Gastroesophageal sphincter (tissue), 4 donors: ENCODE data around the gene EMILIN2. TPM values are rescaled to one million over a fixed set of nuclear protein-coding genes. Genes with fewer than 3 reads are reported as not detected.

ENCODE experiments used
- ATAC-seq: fragments of 150-250 bp; one replicate; pipeline ENCODE4 v1.9.1; 2016; ENCODE audit warnings: mild to moderate bottlenecking, moderate library complexity
- H3K27ac ChIP-seq, 4 donors: fragments of 200-600 bp; sonication (generic) in 3 of 4; 1 replicate in 3 of 4; 2 replicates in 1 of 4; pipeline ENCODE4 v1.5.1; 2016 to 2019
- H3K27me3 ChIP-seq: fragments of 200-600 bp; sonication (generic); one replicate; pipeline ENCODE4 v1.5.1; 2019
- H3K36me3 ChIP-seq, 2 donors: fragments of 200-600 bp; sonication (generic); one replicate each; pipeline ENCODE4 v1.5.1; 2019; ENCODE audit warnings: control low read depth in 1 of 2
- H3K4me1 ChIP-seq, 3 donors: fragments of 200-600 bp; sonication (generic); 1 replicate in 2 of 3; 2 replicates in 1 of 3; pipeline ENCODE4 v1.5.1; 2016 to 2019; ENCODE audit warnings: control low read depth in 2 of 3
- H3K4me3 ChIP-seq, 2 donors: fragments of 200-600 bp; sonication (generic); one replicate each; pipeline ENCODE4 v1.5.1; 2019; ENCODE audit warnings: mild to moderate bottlenecking in 1 of 2, moderate library complexity in 1 of 2
- H3K9me3 ChIP-seq, 3 donors: fragments of 200-600 bp; sonication (generic); one replicate each; pipeline ENCODE4 v1.5.1; 2017 to 2019; ENCODE audit warnings: control low read depth in 2 of 3
- CTCF ChIP-seq, 4 experiments: fragments of 200-600 bp in 2 of 4; fragments of 450-650 bp in 2 of 4; sonication (generic) in 1 of 4; IDR thresholded peaks; one replicate each; pipeline ENCODE4 v1.5.1; 2017 to 2019; ENCODE audit warnings: antibody characterized with exemption in 4 of 4, mild to moderate bottlenecking in 2 of 4, moderate library complexity in 2 of 4
- EP300 ChIP-seq: sonication (generic); formaldehyde crosslinking; IDR thresholded peaks from one replicate; pipeline ENCODE4 v1.6.1; 2017; ENCODE audit warnings: antibody characterized with exemption, mild to moderate bottlenecking
- POLR2A ChIP-seq, 2 donors: fragments of 450-650 bp; IDR thresholded peaks; one replicate each; pipeline ENCODE4 v1.6.1; 2017; ENCODE audit warnings: antibody characterized with exemption in 2 of 2, mild to moderate bottlenecking in 2 of 2, moderate library complexity in 1 of 2
- POLR2AphosphoS5 ChIP-seq: sonication (generic); formaldehyde crosslinking; IDR thresholded peaks from one replicate; pipeline ENCODE4 v1.6.1; 2017; ENCODE audit warnings: antibody characterized with exemption
- WGBS, 2 donors: methylation state at CpG; one replicate each; pipeline ENCODE4 v1.1.5; 2018; ENCODE audit warnings: low coverage in 1 of 2; 5-methylcytosine and 5-hydroxymethylcytosine counted together
- total RNA-seq, 4 donors: library from RNA; depleted of rRNA; stranded (reverse); fragments of >200 nt; gene quantifications; one replicate each; pipeline ENCODE4 v1.1.0, GENCODE V29; 2016

The EMILIN2 gene
- total RNA-seq, 4 donors from 2014 or later, result 11.2 to 20.9 (median 17.0) TPM

DNA sequence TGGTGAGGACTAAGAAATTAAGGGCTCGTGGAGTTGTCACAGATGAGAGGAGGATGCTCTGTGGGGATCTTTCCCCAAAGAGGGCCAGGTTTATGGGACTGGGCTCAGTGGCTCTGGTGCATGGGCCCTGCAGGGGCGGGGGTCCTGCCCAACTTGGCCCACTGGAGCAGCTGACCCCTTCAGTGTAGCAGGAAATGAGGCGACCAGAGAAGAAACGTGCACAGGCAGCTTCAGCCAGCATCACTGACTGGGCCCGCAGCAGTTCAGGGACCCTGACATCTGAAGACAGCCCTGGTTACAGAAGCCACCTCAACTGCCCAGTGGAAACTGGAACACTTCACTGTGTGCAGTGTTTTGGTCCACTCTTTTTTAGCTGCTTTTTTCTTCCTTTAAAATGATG is 72.8 kb downstream of the EMILIN2 start:
- Histone ChIP-seq H3K9me3 (no peaks in the 10 kb centered on the region), H3K27ac (no peak overlapping the region), H3K27me3 (no peaks in the 10 kb centered on the region), H3K4me3 (no peak overlapping the region), H3K36me3 (peaks cover 0 to 94% of the 10 kb centered on the region in 2 donors), H3K4me1 (peaks cover 0 to 21% (median 0%) of the 10 kb centered on the region in 3 donors)
- no peak for TF ChIP-seq POLR2A (IDR thresholded peaks at IDR 0.05)
- no peak for TF ChIP-seq EP300
- no peak for TF ChIP-seq POLR2AphosphoS5
- TF ChIP-seq CTCF (IDR thresholded peaks at IDR 0.05), result no peak
- WGBS, 2 donors, result no CpG with 5 or more reads among the region's 5 CpGs
- ATAC-seq, result no peak

- Histone ChIP-seq H3K27ac (no peak overlapping the region), H3K4me1 (peaks cover 0 to 21% (median 0%) of the 10 kb centered on the region in 3 donors), H3K4me3 (no peak overlapping the region), H3K27me3 (no peaks in the 10 kb centered on the region), H3K36me3 (peaks cover 0 to 94% of the 10 kb centered on the region in 2 donors), H3K9me3 (no peaks in the 10 kb centered on the region)
- ATAC-seq, result no peak
- TF ChIP-seq EP300 (no peak), POLR2A (IDR thresholded peaks at IDR 0.05) (no peak), CTCF (IDR thresholded peaks at IDR 0.05) (no peak), POLR2AphosphoS5 (no peak)
- 90% methylated on average over 2 of the region's 11 CpGs; no CpG with 5 or more reads in 1 of the 2 donors for WGBS, 2 donors
Measured at GRCh38 chr18:2920027-2920426, 73.2 kb downstream of the EMILIN2 start.

DNA sequence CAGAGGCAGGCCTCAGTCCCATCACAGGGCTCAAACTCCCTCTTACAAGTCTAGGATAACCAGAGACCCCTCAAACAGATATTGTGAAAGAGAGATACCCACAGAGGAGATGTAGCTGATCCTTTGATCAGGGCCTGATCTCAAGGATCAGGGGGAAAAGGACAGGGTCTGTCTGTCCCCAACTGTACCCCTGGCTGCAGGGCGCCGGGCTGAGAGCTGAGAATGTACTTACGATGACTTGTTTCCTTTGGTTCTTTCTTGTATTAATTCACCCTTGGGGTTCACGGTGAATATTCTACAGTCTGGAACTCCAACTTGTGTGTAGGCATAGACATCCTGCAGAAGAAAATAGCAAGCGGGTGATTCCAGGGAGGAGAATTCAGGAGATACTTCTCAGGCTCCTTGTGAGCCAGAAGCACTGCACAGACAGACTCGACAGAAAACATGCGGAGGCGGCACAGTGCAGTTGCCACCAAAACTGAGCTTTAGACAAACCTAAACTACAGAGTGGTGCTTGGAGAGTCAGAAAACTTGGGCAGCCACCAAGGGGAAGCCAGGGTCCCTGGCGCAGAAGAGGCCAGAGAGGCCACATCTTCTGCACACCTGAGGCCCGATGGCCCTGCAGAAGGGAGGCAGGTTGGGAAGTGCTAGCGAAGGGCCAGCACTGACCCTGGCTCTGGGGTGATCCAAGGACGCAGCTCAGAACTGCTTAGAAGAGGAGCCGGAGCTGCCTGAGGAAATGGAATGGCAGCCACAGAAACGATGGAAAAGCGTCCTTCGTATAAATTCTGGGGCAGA is 73.9 kb downstream of the EMILIN2 start:
- peaks cover 0 to 21% (median 0%) of the 10 kb centered on the region in 3 donors for H3K4me1 ChIP-seq
- peaks cover 0 to 94% of the 10 kb centered on the region in 2 donors for H3K36me3 ChIP-seq
- H3K4me3 ChIP-seq, result no peak overlapping the region
- WGBS, 2 donors, result 82% methylated on average over 11 of the region's 16 CpGs; no CpG with 5 or more reads in 1 of the 2 donors
- no peak overlapping the region for H3K27ac ChIP-seq
- ATAC-seq, result no peak
- TF ChIP-seq CTCF (IDR thresholded peaks at IDR 0.05), result no peak
- TF ChIP-seq POLR2AphosphoS5, result no peak
- TF ChIP-seq EP300, result no peak
- no peak for TF ChIP-seq POLR2A (IDR thresholded peaks at IDR 0.05)
- H3K9me3 ChIP-seq, result no peaks in the 10 kb centered on the region
- H3K27me3 ChIP-seq, result no peaks in the 10 kb centered on the region

DNA sequence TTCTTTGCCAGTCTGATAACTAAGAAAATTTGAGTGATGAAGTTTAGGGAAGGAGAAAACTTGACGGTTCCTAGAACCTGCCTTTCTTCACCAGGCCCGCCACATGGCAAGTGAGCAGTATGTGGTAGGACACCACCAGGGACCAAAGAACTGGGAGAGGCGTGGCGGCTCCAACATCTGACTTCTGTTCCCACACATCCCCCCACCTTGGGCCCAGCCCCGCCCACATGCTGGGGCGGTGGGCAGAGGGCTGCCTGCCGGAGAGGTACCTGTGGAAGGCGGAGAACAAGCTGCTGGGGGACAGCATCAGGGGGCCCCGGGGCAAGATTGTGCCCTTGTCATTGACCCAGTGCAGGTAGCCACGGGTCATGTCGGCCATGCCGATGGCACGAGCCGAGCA is 75.0 kb downstream of the EMILIN2 start:
- WGBS, 2 donors, result 76 to 96% methylated on average over 3 of the region's 14 CpGs
- Histone ChIP-seq H3K9me3 (no peaks in the 10 kb centered on the region), H3K36me3 (peaks cover 0 to 95% of the 10 kb centered on the region in 2 donors), H3K4me3 (no peak overlapping the region), H3K4me1 (peaks cover 0 to 13% (median 0%) of the 10 kb centered on the region in 3 donors), H3K27me3 (no peaks in the 10 kb centered on the region), H3K27ac (no peak overlapping the region)
- TF ChIP-seq CTCF (IDR thresholded peaks at IDR 0.05), result no peak
- TF ChIP-seq POLR2AphosphoS5, result no peak
- no peak for TF ChIP-seq POLR2A (IDR thresholded peaks at IDR 0.05)
- TF ChIP-seq EP300, result no peak
- no peak for ATAC-seq

DNA sequence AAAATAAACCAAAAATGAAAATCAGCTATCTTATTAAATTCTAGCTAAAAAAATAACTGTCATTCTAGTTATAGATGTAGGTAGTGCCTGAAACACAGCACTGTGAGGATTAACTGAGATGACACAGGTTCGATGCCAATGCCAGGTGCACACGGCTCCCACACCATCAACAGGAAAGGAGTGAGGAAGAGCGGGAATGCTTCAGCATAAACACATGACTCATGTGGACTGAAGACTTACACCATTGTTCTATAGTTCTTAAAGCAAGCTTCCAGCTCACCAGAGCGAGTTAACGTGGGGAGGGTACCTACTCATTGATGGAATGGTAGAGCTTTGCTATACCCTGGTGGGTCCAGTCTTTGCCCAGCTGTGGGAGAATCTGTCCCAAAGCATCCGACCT is 76.7 kb downstream of the EMILIN2 start:
- WGBS, 2 donors, result 92 to 95% methylated on average over 3 to 6 of the region's 6 CpGs
- H3K9me3 ChIP-seq, result no peaks in the 10 kb centered on the region
- H3K27me3 ChIP-seq, result no peaks in the 10 kb centered on the region
- ATAC-seq, result no peak
- no peak overlapping the region for H3K4me3 ChIP-seq
- no peak overlapping the region for H3K27ac ChIP-seq
- TF ChIP-seq CTCF (IDR thresholded peaks at IDR 0.05) (no peak), POLR2AphosphoS5 (no peak), POLR2A (IDR thresholded peaks at IDR 0.05) (no peak), EP300 (no peak)
- peaks cover 0 to 99% of the 10 kb centered on the region in 2 donors for H3K36me3 ChIP-seq
- H3K4me1 ChIP-seq, result no peaks in the 10 kb centered on the region
